SK-N-MC (cell line): Measurements from ENCODE around the gene CARF.

Experiments
- EZH2 ChIP-seq: fragments of 200-600 bp; sonication (generic); IDR thresholded peaks from one replicate; pipeline ENCODE4 v1.6.1; 2017; ENCODE audit warnings: antibody characterized with exemption
- FOXP2 ChIP-seq: optimal IDR thresholded peaks from 2 replicates; pipeline ENCODE3; 2011; ENCODE audit warnings: mild to moderate bottlenecking, moderate library complexity; ENCODE audit not compliant: insufficient read depth; ENCODE audit errors: extremely low read length, control extremely low read depth
- POLR2AphosphoS5 ChIP-seq: IDR thresholded peaks from 2 replicates; pipeline ENCODE4 v1.6.1; 2012; ENCODE audit warnings: mild to moderate bottlenecking, low read depth, low read length, borderline replicate concordance

- no peak for TF ChIP-seq EZH2
- no peak for TF ChIP-seq POLR2AphosphoS5
- TF ChIP-seq FOXP2: no peak
Observed at GRCh38 chr2:202941771-202942170, 29.7 kb downstream of the CARF start.
